GM12878 (cell line): ENCODE results near the gene TMEM225B.

Source experiments
- CTCF ChIP-seq, 3 experiments: IDR thresholded peaks in 2 of 3; conservative IDR thresholded peaks in 1 of 3; 2 replicates each; pipeline ENCODE4 v1.5.1; 2011; ENCODE audit warnings: low read depth in 3 of 3, low read length in 3 of 3, mild to moderate bottlenecking in 3 of 3, control low read depth in 2 of 3, moderate library complexity in 2 of 3, inconsistent platforms in 1 of 3, mixed read lengths in 1 of 3; ENCODE audit not compliant: control insufficient read depth in 2 of 3, insufficient read depth in 1 of 3; ENCODE audit errors: extremely low read depth in 1 of 3
- EP300 ChIP-seq, 2 experiments: fragments of 150-350 bp in 1 of 2; IDR thresholded peaks; 2 replicates each; pipeline ENCODE4 v1.6.1; 2011 to 2012; ENCODE audit warnings: low read depth in 2 of 2, low read length in 2 of 2, borderline replicate concordance in 1 of 2, improper control_type of control experiment in 1 of 2, inconsistent platforms in 1 of 2; ENCODE audit not compliant: control insufficient read depth in 1 of 2
- FOXK2 ChIP-seq: fragments of 450-650 bp; IDR thresholded peaks from 2 replicates; pipeline ENCODE4 v1.6.1; 2017; ENCODE audit warnings: mild to moderate bottlenecking, moderate library complexity
- JUND ChIP-seq: IDR thresholded peaks from 2 replicates; pipeline ENCODE4 v1.6.1; 2012; ENCODE audit warnings: low read depth, mild to moderate bottlenecking, low read length, improper control_type of control experiment, moderate library complexity
- MTA3 ChIP-seq: IDR thresholded peaks from 2 replicates; pipeline ENCODE4 v1.6.1; 2012; ENCODE audit warnings: low read length, inconsistent platforms, borderline replicate concordance
- NRF1 ChIP-seq: conservative IDR thresholded peaks from 2 replicates; pipeline ENCODE4 v1.6.1; 2011; ENCODE audit warnings: mild to moderate bottlenecking, low read depth, low read length, improper control_type of control experiment
- POLR2A ChIP-seq: IDR thresholded peaks from 2 replicates; pipeline ENCODE4 v1.6.1; 2011; ENCODE audit warnings: low read depth, mild to moderate bottlenecking, low read length
- REST ChIP-seq: IDR thresholded peaks from 2 replicates; pipeline ENCODE4 v1.6.1; 2012; ENCODE audit warnings: mild to moderate bottlenecking, low read depth, low read length
- SP1 ChIP-seq: IDR thresholded peaks from one replicate; pipeline ENCODE4 v1.6.1; 2011; ENCODE audit warnings: low read depth, low read length
- ZBED1 ChIP-seq: IDR thresholded peaks from 2 replicates; pipeline ENCODE4 v1.6.1; 2016; ENCODE audit warnings: borderline replicate concordance
- ZSCAN29 ChIP-seq: fragments of 450-650 bp; IDR thresholded peaks from 2 replicates; pipeline ENCODE4 v1.6.1; 2017; ENCODE audit warnings: mild to moderate bottlenecking, moderate library complexity
- TF ChIP-seq, protein P1 (sequence below): fragments of 150-350 bp; IDR thresholded peaks from 2 replicates; pipeline ENCODE4 v1.6.1; 2016; ENCODE audit warnings: low read depth, low read length

- no peak for TF ChIP-seq CTCF (IDR thresholded peaks at IDR 0.05 in 2 of 3, conservative IDR thresholded peaks at IDR 0.05 in 1 of 3; ENCODE audit: control insufficient read depth in 2 of 3, extremely low read depth in 1 of 3, insufficient read depth in 1 of 3, low read depth in 3 of 3, low read length in 3 of 3)
- no peak for TF ChIP-seq NRF1
- TF ChIP-seq JUND = no peak
- no peak for TF ChIP-seq MTA3
- TF ChIP-seq REST = no peak
- TF ChIP-seq EP300 (IDR thresholded peaks at IDR 0.05; ENCODE audit: borderline replicate concordance in 1 of 2, control insufficient read depth in 1 of 2, low read depth in 2 of 2, low read length in 2 of 2) = no peak
- no peak for TF ChIP-seq SP1
- TF ChIP-seq ZBED1 = no peak
- no peak for TF ChIP-seq POLR2A
- TF ChIP-seq, protein P1, sequence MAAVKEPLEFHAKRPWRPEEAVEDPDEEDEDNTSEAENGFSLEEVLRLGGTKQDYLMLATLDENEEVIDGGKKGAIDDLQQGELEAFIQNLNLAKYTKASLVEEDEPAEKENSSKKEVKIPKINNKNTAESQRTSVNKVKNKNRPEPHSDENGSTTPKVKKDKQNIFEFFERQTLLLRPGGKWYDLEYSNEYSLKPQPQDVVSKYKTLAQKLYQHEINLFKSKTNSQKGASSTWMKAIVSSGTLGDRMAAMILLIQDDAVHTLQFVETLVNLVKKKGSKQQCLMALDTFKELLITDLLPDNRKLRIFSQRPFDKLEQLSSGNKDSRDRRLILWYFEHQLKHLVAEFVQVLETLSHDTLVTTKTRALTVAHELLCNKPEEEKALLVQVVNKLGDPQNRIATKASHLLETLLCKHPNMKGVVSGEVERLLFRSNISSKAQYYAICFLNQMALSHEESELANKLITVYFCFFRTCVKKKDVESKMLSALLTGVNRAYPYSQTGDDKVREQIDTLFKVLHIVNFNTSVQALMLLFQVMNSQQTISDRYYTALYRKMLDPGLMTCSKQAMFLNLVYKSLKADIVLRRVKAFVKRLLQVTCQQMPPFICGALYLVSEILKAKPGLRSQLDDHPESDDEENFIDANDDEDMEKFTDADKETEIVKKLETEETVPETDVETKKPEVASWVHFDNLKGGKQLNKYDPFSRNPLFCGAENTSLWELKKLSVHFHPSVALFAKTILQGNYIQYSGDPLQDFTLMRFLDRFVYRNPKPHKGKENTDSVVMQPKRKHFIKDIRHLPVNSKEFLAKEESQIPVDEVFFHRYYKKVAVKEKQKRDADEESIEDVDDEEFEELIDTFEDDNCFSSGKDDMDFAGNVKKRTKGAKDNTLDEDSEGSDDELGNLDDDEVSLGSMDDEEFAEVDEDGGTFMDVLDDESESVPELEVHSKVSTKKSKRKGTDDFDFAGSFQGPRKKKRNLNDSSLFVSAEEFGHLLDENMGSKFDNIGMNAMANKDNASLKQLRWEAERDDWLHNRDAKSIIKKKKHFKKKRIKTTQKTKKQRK = no peak
- no peak for TF ChIP-seq ZSCAN29
- no peak for TF ChIP-seq FOXK2
Measured at GRCh38 chr7:99599836-99600235, 1.8 kb downstream of the TMEM225B start.
